DOHH2 (cell line): ENCODE measurements around the gene LRRC51.

Experiments used
- H3F3A ChIP-seq: fragments of 200-600 bp; sonication (generic), shearing (Covaris generic); 2 replicates; pipeline ENCODE4 v1.6.0; 2016; ENCODE audit warnings: antibody characterized with exemption, mild to moderate bottlenecking; ENCODE audit not compliant: control insufficient read depth, insufficient read depth
- H3K27ac ChIP-seq: fragments of 200-600 bp; sonication (generic); 2 replicates; pipeline ENCODE4 v1.5.1; 2014; ENCODE audit warnings: low read depth, mild to moderate bottlenecking, low read length, moderate library complexity
- H3K27me3 ChIP-seq: fragments of 200-600 bp; sonication (generic); 2 replicates; pipeline ENCODE4 v1.6.1; 2014; ENCODE audit warnings: mild to moderate bottlenecking, low read length, mixed read lengths; ENCODE audit not compliant: control insufficient read depth
- H3K36me3 ChIP-seq: fragments of 200-600 bp; sonication (generic); 2 replicates; pipeline ENCODE4 v1.6.1; 2014; ENCODE audit warnings: mild to moderate bottlenecking, low read length, moderate library complexity, mixed read lengths; ENCODE audit not compliant: control insufficient read depth
- H3K4me1 ChIP-seq: fragments of 200-600 bp; sonication (generic); 2 replicates; pipeline ENCODE4 v1.6.1; 2014; ENCODE audit warnings: mild to moderate bottlenecking, low read length, mixed read lengths; ENCODE audit not compliant: control insufficient read depth
- H3K4me2 ChIP-seq: fragments of 200-600 bp; sonication (generic); 2 replicates; pipeline ENCODE4 v1.6.0; 2014; ENCODE audit warnings: mild to moderate bottlenecking, low read length, moderate library complexity
- H3K4me3 ChIP-seq: fragments of 200-600 bp; sonication (generic); 2 replicates; pipeline ENCODE4 v1.5.1; 2014; ENCODE audit warnings: mild to moderate bottlenecking, low read length, mixed read lengths
- H3K79me2 ChIP-seq: fragments of 200-600 bp; sonication (generic); 2 replicates; pipeline ENCODE4 v1.6.1; 2014; ENCODE audit warnings: mild to moderate bottlenecking, low read length, mixed read lengths; ENCODE audit not compliant: control insufficient read depth
- H3K9me2 ChIP-seq: fragments of 200-600 bp; sonication (generic); replicated peaks from 2 replicates; pipeline ENCODE4 v1.6.1; 2014; ENCODE audit warnings: mild to moderate bottlenecking, low read length, mixed read lengths; ENCODE audit not compliant: control insufficient read depth
- H3K9me3 ChIP-seq: fragments of 200-600 bp; sonication (generic); 2 replicates; pipeline ENCODE4 v1.6.1; 2014; ENCODE audit warnings: antibody characterized with exemption, low read length, mixed read lengths; ENCODE audit not compliant: control insufficient read depth, insufficient read depth
- H4K20me1 ChIP-seq: fragments of 200-600 bp; sonication (generic); 2 replicates; pipeline ENCODE4 v1.6.0; 2014; ENCODE audit warnings: low read depth, mild to moderate bottlenecking, antibody characterized with exemption, low read length, moderate library complexity; ENCODE audit not compliant: control insufficient read depth, insufficient read depth
- EZH2phosphoT487 ChIP-seq: fragments of 200-600 bp; sonication (generic); IDR thresholded peaks from 2 replicates; pipeline ENCODE4 v1.6.1; 2017; ENCODE audit warnings: borderline replicate concordance, mild to moderate bottlenecking, antibody characterized with exemption, low read length, moderate library complexity, mixed read lengths
- TF ChIP-seq, protein P1 (sequence below): fragments of 200-600 bp; sonication (generic); IDR thresholded peaks from one replicate; pipeline ENCODE4 v1.5.1; 2014; ENCODE audit warnings: antibody characterized with exemption, mild to moderate bottlenecking, low read depth, low read length; ENCODE audit not compliant: poor library complexity, severe bottlenecking

Gene LRRC51

DNA sequence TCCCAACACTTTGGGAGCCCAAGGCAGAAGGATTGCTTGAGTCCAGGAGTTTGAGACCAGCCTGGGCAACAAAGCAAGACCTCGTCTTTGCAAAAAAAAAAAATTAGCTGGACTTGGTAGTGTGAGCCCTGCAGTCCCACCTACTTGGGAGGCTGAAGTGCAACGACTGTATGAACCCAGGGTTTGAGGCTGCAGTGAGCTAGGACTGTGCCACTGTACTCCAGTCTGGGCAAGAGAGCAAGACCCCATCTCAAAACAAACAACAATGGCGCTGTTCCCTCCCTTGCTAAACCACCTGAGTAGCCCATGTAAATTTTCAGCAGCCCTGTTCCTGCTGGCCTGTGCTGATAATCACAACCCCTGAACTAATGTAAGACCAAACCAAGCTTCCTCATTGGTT lies 19.4 kb downstream of the LRRC51 start:
- no peak for TF ChIP-seq EZH2phosphoT487
- TF ChIP-seq, protein P1, sequence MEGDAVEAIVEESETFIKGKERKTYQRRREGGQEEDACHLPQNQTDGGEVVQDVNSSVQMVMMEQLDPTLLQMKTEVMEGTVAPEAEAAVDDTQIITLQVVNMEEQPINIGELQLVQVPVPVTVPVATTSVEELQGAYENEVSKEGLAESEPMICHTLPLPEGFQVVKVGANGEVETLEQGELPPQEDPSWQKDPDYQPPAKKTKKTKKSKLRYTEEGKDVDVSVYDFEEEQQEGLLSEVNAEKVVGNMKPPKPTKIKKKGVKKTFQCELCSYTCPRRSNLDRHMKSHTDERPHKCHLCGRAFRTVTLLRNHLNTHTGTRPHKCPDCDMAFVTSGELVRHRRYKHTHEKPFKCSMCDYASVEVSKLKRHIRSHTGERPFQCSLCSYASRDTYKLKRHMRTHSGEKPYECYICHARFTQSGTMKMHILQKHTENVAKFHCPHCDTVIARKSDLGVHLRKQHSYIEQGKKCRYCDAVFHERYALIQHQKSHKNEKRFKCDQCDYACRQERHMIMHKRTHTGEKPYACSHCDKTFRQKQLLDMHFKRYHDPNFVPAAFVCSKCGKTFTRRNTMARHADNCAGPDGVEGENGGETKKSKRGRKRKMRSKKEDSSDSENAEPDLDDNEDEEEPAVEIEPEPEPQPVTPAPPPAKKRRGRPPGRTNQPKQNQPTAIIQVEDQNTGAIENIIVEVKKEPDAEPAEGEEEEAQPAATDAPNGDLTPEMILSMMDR = no peak
- Histone ChIP-seq H3K79me2 (peaks cover 40% of the 10 kb centered on the region), H3K4me2 (no peak overlapping the region), H3K9me3 (no peaks in the 10 kb centered on the region), H3K27ac (no peak overlapping the region), H3F3A (peaks cover 3% of the 10 kb centered on the region; the same call in 1 of the 2 replicates), H3K9me2 (no peaks in the 10 kb centered on the region), H3K4me1 (peaks cover 26% of the 10 kb centered on the region), H3K4me3 (no peak overlapping the region), H4K20me1 (no peaks in the 10 kb centered on the region), H3K36me3 (peaks cover 72% of the 10 kb centered on the region), H3K27me3 (no peaks in the 10 kb centered on the region)

DNA sequence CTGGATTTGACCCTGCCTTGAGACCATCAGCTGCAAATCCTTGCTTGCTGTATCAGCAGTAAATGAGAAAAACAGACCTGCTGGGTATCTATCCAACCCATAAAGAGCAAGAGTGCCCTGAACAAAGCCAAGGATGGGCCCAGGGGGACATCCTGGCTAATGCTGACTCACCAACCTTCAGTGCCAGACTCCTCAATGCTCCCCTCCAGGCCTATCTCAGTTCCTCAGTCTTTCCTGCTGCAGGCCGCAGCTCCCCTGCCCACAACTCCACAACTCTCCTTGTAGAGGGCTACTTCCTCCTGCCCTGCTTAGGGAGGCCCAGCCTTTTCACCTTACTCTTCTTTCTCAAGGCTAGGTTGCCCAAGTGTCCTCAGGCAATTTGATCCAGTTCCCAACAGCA lies 19.8 kb downstream of the LRRC51 start:
- Histone ChIP-seq H3K36me3 (peaks cover 68% of the 10 kb centered on the region), H3K4me3 (no peak overlapping the region), H3K4me1 (peaks cover 26% of the 10 kb centered on the region), H3F3A (peaks cover 3% of the 10 kb centered on the region; the same call in 1 of the 2 replicates), H3K27me3 (no peaks in the 10 kb centered on the region), H3K9me2 (no peaks in the 10 kb centered on the region), H3K27ac (no peak overlapping the region), H3K9me3 (no peaks in the 10 kb centered on the region), H3K4me2 (peak overlapping the region; percentile 81; the same call in 1 of the 2 replicates), H3K79me2 (peaks cover 40% of the 10 kb centered on the region), H4K20me1 (no peaks in the 10 kb centered on the region)
- no peak for TF ChIP-seq EZH2phosphoT487
- TF ChIP-seq, protein P1 = no peak

DNA sequence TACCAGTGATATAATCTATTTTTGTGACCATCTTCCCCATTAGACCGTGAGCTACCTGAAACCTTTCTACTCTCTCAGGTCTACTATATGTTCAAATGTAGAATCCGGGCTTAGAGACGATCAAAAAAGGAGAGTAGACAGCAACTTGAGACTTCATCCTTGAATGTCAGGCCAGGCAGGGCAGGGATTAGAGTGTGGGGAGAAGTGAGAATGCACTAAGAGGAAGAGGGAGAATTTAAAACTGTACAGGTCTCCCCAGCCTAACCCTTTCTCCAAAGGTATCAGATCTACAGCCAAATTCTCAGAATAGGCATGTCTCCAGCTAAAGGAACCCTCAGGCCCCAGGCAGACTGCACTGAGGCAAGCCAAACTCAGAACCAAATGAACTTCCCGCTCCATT lies 21.5 kb downstream of the LRRC51 start:
- H3K4me3 ChIP-seq = peak overlapping the region; percentile 89
- H3K4me1 ChIP-seq = peaks cover 26% of the 10 kb centered on the region
- peak overlapping the region; percentile 81 for H3K4me2 ChIP-seq
- no peaks in the 10 kb centered on the region for H3K9me2 ChIP-seq
- no peaks in the 10 kb centered on the region for H3K27me3 ChIP-seq
- peaks cover 5% of the 10 kb centered on the region; the same call in 1 of the 2 replicates for H3F3A ChIP-seq
- no peaks in the 10 kb centered on the region for H3K9me3 ChIP-seq
- H3K79me2 ChIP-seq = peaks cover 40% of the 10 kb centered on the region
- H3K27ac ChIP-seq = peak overlapping the region; percentile 77
- H3K36me3 ChIP-seq = peaks cover 60% of the 10 kb centered on the region
- TF ChIP-seq, protein P1 = no peak
- TF ChIP-seq EZH2phosphoT487 = no peak
- H4K20me1 ChIP-seq = no peaks in the 10 kb centered on the region
